ENCODE measurements around the gene PDGFA. TPM values are rescaled to one million over a fixed set of nuclear protein-coding genes. Genes with fewer than 3 reads are reported as not detected.

PDGFA gene
- total RNA-seq, 1 donor from 2014 or later: 65.6 TPM

GRCh38 chr7:539731-540411 is 20.2 kb upstream of the PDGFA start:
- peak; percentile 74 for DNase-seq (ENCODE audit: low read depth)

DNA sequence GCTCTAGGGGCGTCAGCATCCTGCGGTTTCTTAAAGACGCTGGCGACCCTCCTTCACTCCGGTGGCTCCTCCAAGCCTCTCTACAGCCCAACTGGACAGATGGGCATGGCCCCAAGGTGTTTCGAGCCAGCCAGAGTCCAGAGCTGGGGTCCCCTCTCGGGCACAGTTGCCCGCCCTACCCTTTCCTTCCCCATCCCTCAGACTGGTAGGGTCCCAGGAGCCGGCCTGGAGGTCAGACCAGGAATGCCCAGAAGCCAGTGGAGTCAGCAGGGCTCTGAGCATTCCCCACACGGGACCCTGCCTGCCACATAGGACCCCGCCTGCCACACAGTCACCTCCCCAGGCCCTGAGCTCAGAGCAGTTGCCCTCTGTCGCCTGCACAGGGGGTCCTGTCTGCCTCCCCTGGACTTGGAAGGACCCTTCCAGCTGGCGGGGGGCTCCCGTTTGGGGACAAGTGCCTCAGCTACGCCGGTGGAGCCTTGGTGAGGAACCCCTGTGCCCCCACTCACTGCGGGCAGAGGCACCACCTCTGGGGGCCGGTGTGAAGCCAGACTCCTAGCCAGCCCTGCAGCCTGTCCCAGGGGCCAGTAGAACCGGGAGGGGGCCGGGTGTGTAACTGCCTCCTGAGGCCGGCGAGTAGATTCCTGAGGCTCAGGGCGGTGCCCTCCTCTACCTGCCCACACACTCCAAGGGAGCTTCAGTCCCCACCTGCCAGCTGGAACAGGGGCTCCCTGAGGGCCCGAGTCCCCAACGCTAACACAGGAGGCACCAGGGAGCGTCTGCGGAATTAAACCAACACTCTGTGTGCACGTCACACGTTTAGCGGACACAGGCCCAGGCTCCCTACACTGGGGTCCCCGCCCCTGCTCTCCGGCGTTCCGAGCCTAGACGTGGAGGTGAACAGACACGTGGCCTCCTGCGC is 19.4 kb upstream of the PDGFA start:
- Histone ChIP-seq H3K36me3 (ENCODE audit: control insufficient read depth, insufficient read depth, low read length) (no peaks in the 10 kb centered on the region), H3K27me3 (ENCODE audit: control insufficient read depth, insufficient read depth, low read length) (no peaks in the 10 kb centered on the region), H3K4me3 (ENCODE audit: low read depth, low read length) (no peak overlapping the region)
- TF ChIP-seq, protein P1, sequence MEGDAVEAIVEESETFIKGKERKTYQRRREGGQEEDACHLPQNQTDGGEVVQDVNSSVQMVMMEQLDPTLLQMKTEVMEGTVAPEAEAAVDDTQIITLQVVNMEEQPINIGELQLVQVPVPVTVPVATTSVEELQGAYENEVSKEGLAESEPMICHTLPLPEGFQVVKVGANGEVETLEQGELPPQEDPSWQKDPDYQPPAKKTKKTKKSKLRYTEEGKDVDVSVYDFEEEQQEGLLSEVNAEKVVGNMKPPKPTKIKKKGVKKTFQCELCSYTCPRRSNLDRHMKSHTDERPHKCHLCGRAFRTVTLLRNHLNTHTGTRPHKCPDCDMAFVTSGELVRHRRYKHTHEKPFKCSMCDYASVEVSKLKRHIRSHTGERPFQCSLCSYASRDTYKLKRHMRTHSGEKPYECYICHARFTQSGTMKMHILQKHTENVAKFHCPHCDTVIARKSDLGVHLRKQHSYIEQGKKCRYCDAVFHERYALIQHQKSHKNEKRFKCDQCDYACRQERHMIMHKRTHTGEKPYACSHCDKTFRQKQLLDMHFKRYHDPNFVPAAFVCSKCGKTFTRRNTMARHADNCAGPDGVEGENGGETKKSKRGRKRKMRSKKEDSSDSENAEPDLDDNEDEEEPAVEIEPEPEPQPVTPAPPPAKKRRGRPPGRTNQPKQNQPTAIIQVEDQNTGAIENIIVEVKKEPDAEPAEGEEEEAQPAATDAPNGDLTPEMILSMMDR (IDR thresholded peaks at IDR 0.05; ENCODE audit: insufficient read depth, low read length, poor library complexity, severe bottlenecking): no peak
- DNase-seq (ENCODE audit: low read depth): no peak

More at GRCh38 chr7:539731-540411, 20.2 kb upstream of the PDGFA start:
- Histone ChIP-seq H3K36me3 (ENCODE audit: control insufficient read depth, insufficient read depth, low read length) (no peaks in the 10 kb centered on the region), H3K4me3 (ENCODE audit: low read depth, low read length) (no peak overlapping the region), H3K27me3 (ENCODE audit: control insufficient read depth, insufficient read depth, low read length) (no peaks in the 10 kb centered on the region)
- TF ChIP-seq, protein P1 (IDR thresholded peaks at IDR 0.05; ENCODE audit: insufficient read depth, low read length, poor library complexity, severe bottlenecking): no peak

DNA sequence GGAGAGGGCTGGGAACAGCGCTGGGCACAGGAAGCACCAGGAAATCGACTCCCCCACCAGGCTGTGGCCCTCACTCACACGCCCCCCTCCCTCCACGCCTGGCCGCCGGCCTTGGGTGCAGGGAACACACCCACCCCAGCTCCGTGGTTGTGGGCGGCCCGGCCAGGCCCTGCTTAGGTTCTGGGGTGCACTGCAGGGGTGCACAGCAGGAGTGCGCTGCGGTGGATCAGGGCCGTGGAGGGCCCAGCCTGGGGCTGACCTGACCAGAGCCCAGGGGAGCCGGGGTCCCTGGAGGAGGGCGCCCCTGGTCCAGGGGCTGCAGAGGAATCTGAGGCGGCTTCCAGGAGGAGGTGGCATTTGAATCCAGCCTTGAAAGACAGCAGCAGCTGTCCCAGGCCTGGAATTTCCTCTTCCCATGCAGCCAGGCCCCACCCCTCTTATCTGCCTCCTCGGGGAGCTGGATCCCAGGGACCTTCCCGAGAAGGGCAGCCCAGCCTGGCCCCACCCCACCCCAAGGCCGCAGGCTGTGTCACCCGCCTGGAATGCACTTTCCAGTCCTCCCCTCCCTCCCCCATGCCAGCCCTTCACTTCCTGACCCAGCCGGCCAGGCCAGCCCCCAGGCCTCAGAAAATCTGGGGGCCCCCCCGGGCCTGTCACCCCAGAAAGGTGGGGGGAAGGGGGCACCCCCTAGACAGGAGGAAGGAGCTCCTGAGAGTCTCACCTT is 18.4 kb upstream of the PDGFA start:
- H3K27me3 ChIP-seq (ENCODE audit: control insufficient read depth, insufficient read depth, low read length): no peaks in the 10 kb centered on the region
- no peaks in the 10 kb centered on the region for H3K36me3 ChIP-seq (ENCODE audit: control insufficient read depth, insufficient read depth, low read length)
- TF ChIP-seq, protein P1 (IDR thresholded peaks at IDR 0.05; ENCODE audit: insufficient read depth, low read length, poor library complexity, severe bottlenecking): no peak
- DNase-seq (ENCODE audit: low read depth): peak; percentile 81
- H3K4me3 ChIP-seq (ENCODE audit: low read depth, low read length): no peak overlapping the region

- DNase-seq (ENCODE audit: low read depth): no peak
- H3K36me3 ChIP-seq (ENCODE audit: control insufficient read depth, insufficient read depth, low read length): no peaks in the 10 kb centered on the region
- TF ChIP-seq, protein P1 (IDR thresholded peaks at IDR 0.05; ENCODE audit: insufficient read depth, low read length, poor library complexity, severe bottlenecking): no peak
- no peak overlapping the region for H3K4me3 ChIP-seq (ENCODE audit: low read depth, low read length)
- H3K27me3 ChIP-seq (ENCODE audit: control insufficient read depth, insufficient read depth, low read length): no peaks in the 10 kb centered on the region
These were observed 16.6 kb upstream of the PDGFA start for GRCh38 chr7:536231-536630.

DNA sequence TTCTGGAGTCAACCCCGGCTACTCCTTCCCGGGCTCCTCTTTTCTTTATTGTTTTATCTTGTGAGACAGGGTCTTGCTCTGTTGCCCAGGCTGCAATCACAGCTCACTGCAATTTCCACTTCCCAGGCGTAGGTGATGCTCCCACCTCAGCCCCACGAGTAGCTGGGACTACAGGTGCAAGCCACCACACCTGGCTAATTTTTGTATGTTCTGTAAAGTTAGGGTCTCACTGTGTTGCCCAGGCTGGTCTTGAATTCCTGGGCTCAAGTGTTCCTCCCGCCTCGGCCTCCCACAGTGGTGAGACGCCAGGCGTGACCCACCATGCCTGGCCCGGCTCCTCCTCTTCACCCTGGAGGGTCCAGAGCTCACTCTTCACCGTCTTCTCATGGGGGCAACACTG is 15.3 kb upstream of the PDGFA start:
- TF ChIP-seq, protein P1 (IDR thresholded peaks at IDR 0.05; ENCODE audit: insufficient read depth, low read length, poor library complexity, severe bottlenecking): no peak
- DNase-seq (ENCODE audit: low read depth): no peak
- Histone ChIP-seq H3K27me3 (ENCODE audit: control insufficient read depth, insufficient read depth, low read length) (peaks cover 3% of the 10 kb centered on the region), H3K4me3 (ENCODE audit: low read depth, low read length) (no peak overlapping the region), H3K36me3 (ENCODE audit: control insufficient read depth, insufficient read depth, low read length) (no peaks in the 10 kb centered on the region)
